Uterus (tissue), 4 donors: ENCODE measurements around the gene ETS1. TPM values are rescaled to one million over a fixed set of nuclear protein-coding genes. Genes with fewer than 3 reads are reported as not detected.

Experiments used
- DNase-seq, 2 donors: peaks; one replicate each; pipeline ENCODE4 v3.0.0-alpha.2; 2019 to 2020
- H3K27ac ChIP-seq, 2 donors: fragments of 200-600 bp; sonication (generic); 1 replicate in 1 of 2; 2 replicates in 1 of 2; pipeline ENCODE4 v1.5.1; 2016 to 2018
- H3K27me3 ChIP-seq, 2 donors: fragments of 200-600 bp; sonication (generic); one replicate each; pipeline ENCODE4 v1.5.1; 2018 to 2019; ENCODE audit warnings: control low read depth in 1 of 2
- H3K36me3 ChIP-seq, 2 donors: fragments of 200-600 bp; sonication (generic); one replicate each; pipeline ENCODE4 v1.5.1; 2019; ENCODE audit warnings: control low read depth in 1 of 2
- H3K4me1 ChIP-seq, 2 donors: fragments of 200-600 bp; sonication (generic); one replicate each; pipeline ENCODE4 v1.5.1; 2018 to 2019; ENCODE audit warnings: control low read depth in 1 of 2
- H3K4me3 ChIP-seq, 2 donors: fragments of 200-600 bp; sonication (generic); 1 replicate in 1 of 2; 2 replicates in 1 of 2; pipeline ENCODE4 v1.5.1; 2018 to 2019; ENCODE audit warnings: mild to moderate bottlenecking in 1 of 2
- H3K9me3 ChIP-seq, 2 donors: fragments of 200-600 bp; sonication (generic); one replicate each; pipeline ENCODE4 v1.5.1; 2019; ENCODE audit warnings: control low read depth in 1 of 2
- CTCF ChIP-seq, 4 experiments: fragments of 200-600 bp in 2 of 4; fragments of 450-650 bp in 2 of 4; sonication (generic) in 2 of 4; IDR thresholded peaks; one replicate each; pipeline ENCODE4 v1.5.1; 2016 to 2019; ENCODE audit warnings: antibody characterized with exemption in 4 of 4, mild to moderate bottlenecking in 2 of 4, moderate library complexity in 1 of 4
- POLR2A ChIP-seq, 2 donors: fragments of 450-650 bp; IDR thresholded peaks; one replicate each; pipeline ENCODE4 v1.6.1; 2016; ENCODE audit warnings: antibody characterized with exemption in 2 of 2, mild to moderate bottlenecking in 1 of 2, moderate library complexity in 1 of 2
- intact Hi-C: fragments of 100-400 bp; cut with DNase I; formaldehyde crosslinking; loops from one replicate; pipeline ENCODE4 v1.15.1; 2023; ENCODE audit warnings: low total_unique reads
- total RNA-seq, 4 donors: library from RNA; depleted of rRNA in 3 of 4; stranded (reverse); fragments of >200 nt in 3 of 4; gene quantifications; one replicate each; pipeline versions ENCODE4 v1.1.0 to v1.2.4, GENCODE V29; 2014 to 2023
- donor health status: DM: yes; HTN: yes; CAD: no.

ETS1 gene
- total RNA-seq, 4 donors from 2014 or later = 24.1 to 80.9 (median 58.3) TPM

DNA sequence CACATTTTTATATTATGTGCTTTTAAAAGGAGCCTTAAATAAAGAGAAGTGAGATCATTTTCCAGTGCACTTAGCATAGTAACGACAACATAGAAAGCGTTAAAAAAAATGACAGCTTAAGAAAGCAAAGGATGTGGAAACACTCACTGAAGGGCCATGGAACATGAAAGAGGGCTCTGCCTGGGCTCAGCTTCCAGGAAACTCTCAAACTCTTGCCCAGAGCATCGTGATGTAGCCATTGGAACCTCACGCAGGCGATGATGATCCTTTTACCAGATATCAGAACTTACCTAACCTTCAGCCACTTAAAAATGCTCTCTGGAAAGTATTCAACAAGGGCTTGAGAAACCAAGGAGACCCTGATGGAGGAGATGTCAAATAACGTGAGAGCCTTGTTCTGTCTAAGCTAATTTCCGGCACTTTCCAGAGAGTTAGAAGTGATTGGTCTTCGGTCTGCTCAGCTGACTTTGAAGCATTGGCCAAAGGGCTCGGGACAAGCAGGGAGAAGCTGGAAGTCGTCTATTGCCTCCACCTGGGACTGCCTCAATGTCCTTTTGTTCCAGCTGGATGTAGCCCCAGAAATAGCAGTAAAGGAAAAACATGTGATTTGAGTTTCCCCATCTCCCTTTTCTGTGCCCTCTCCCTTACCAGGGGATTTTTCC, 21.5 kb upstream of the ETS1 start:
- Histone ChIP-seq H3K27ac (no peak overlapping the region), H3K4me1 (no peaks in the 10 kb centered on the region), H3K36me3 (no peaks in the 10 kb centered on the region), H3K4me3 (no peak overlapping the region), H3K27me3 (no peaks in the 10 kb centered on the region), H3K9me3 (no peaks in the 10 kb centered on the region)
- intact Hi-C loops = no loop called here
- TF ChIP-seq POLR2A (IDR thresholded peaks at IDR 0.05) (no peak), CTCF (IDR thresholded peaks at IDR 0.05) (no peak)
- DNase-seq = no peak

GRCh38 chr11:128607819-128608218, 20.5 kb upstream of the ETS1 start:
- DNase-seq = no peak
- H3K27ac ChIP-seq = no peak overlapping the region
- intact Hi-C loops = no loop called here
- H3K27me3 ChIP-seq = no peaks in the 10 kb centered on the region
- TF ChIP-seq CTCF (IDR thresholded peaks at IDR 0.05) (no peak), POLR2A (IDR thresholded peaks at IDR 0.05) (no peak)
- H3K4me3 ChIP-seq = no peak overlapping the region
- no peaks in the 10 kb centered on the region for H3K36me3 ChIP-seq
- no peaks in the 10 kb centered on the region for H3K9me3 ChIP-seq
- H3K4me1 ChIP-seq = no peaks in the 10 kb centered on the region

DNA sequence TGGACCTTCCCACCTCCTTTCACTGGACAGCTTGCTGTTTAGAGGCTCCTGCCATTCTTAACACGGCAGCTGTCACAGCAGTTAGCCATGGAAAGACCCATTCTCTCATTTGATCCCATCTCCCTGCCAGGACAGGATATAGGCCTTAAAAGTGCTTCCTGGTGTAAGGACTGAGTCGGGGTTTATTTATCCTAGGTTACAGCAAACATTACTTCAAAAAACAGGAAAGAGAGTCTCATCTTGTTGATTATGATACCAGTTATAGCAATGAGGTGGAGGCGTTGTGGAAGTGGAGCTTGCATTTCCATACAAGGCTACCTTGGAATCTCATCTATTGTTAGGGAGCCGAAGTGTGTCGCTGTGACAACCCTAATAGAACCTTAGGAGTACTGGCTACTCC, 17.4 kb upstream of the ETS1 start:
- Histone ChIP-seq H3K36me3 (no peaks in the 10 kb centered on the region), H3K27me3 (no peaks in the 10 kb centered on the region), H3K4me3 (no peak overlapping the region), H3K4me1 (no peaks in the 10 kb centered on the region), H3K9me3 (no peaks in the 10 kb centered on the region), H3K27ac (peak overlapping the region in 1 of 2 donors; percentile 21)
- no peak for DNase-seq
- no peak for TF ChIP-seq CTCF (IDR thresholded peaks at IDR 0.05)
- TF ChIP-seq POLR2A (IDR thresholded peaks at IDR 0.05) = no peak
- intact Hi-C loops = no loop called here

GRCh38 chr11:128603752-128604414, 16.5 kb upstream of the ETS1 start:
- H3K36me3 ChIP-seq = no peaks in the 10 kb centered on the region
- no peaks in the 10 kb centered on the region for H3K27me3 ChIP-seq
- H3K27ac ChIP-seq = no peak overlapping the region
- H3K9me3 ChIP-seq = no peaks in the 10 kb centered on the region
- DNase-seq = no peak
- intact Hi-C loops = no loop called here
- H3K4me3 ChIP-seq = no peak overlapping the region
- TF ChIP-seq POLR2A (IDR thresholded peaks at IDR 0.05) (no peak), CTCF (IDR thresholded peaks at IDR 0.05) (no peak)
- no peaks in the 10 kb centered on the region for H3K4me1 ChIP-seq

DNA sequence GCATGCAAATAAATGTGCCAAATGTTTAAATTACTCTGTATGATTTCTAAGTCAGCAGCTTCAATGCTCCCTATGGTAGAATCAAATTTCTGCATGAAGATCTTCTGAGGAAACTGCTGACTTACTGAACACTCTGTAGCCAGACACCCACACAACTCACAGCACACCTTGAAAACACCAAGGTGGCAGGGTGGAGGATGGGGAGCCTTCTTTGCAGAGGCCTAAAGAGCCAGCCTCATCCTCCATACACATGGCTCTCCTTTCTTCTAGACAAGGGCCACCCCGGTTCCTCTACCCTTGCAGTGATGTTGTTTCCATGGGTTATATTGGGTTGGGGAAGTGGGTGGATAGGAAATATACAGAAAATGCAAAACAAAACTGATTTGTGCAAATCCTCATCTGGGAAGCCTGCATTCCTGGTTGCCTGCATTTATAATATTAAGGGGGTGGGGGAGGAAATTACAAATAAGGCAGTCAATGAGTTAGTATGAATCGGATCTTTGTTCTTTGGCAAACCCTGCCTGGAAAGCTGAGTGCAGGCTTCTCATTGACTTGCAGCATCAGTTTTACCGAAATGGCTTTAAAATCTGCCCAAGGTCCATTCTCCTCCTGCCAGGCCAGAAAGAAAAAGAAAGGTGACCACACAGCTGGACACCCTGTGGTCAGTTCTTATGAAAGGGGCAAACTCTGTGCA, 15.8 kb upstream of the ETS1 start:
- Histone ChIP-seq H3K27ac (no peak overlapping the region), H3K4me3 (no peak overlapping the region), H3K36me3 (no peaks in the 10 kb centered on the region), H3K27me3 (no peaks in the 10 kb centered on the region), H3K9me3 (no peaks in the 10 kb centered on the region), H3K4me1 (no peaks in the 10 kb centered on the region)
- intact Hi-C loops = no loop called here
- TF ChIP-seq POLR2A (IDR thresholded peaks at IDR 0.05) = no peak
- no peak for TF ChIP-seq CTCF (IDR thresholded peaks at IDR 0.05)
- DNase-seq = no peak
